ENCODE measurements around the gene DNASE2. TPM values are rescaled to one million over a fixed set of nuclear protein-coding genes. Genes with fewer than 3 reads are reported as not detected.

DNASE2 gene
- total and polyA plus RNA-seq, 7 donors = 5.5 to 23.0 (median 9.7) TPM

GRCh38 chr19:12843328-12843727 lies 37.9 kb downstream of the DNASE2 start:
- H3K4me1 ChIP-seq = peaks cover 12% of the 10 kb centered on the region
- intact Hi-C loops (cut with DNase I) = loop anchor here in 1 of 2 donors (5.0 kb wide), 1 partner anchor 36 kb away; the partner anchor contains the start of gene RNASEH2A
- no peaks in the 10 kb centered on the region for H3K36me3 ChIP-seq (ENCODE audit: insufficient read depth in 1 of 2, low read depth in 1 of 2)
- H3K4me3 ChIP-seq = no peak overlapping the region
- no peak for TF ChIP-seq CTCF (IDR thresholded peaks at IDR 0.05)
- no peaks in the 10 kb centered on the region for H3K9me3 ChIP-seq
- no peak overlapping the region for H3K27ac ChIP-seq
- H3K27me3 ChIP-seq (ENCODE audit: insufficient read depth in 3 of 3, low read length in 2 of 3) = peaks cover 0 to 62% (median 21%) of the 10 kb centered on the region in 3 donors
- no peak for ATAC-seq
- peak in 1 of 2 donors; percentile 51 for DNase-seq
- WGBS, 3 donors = 71 to 79% (median 75%) methylated on average over 11 of the region's 11 CpGs

DNA sequence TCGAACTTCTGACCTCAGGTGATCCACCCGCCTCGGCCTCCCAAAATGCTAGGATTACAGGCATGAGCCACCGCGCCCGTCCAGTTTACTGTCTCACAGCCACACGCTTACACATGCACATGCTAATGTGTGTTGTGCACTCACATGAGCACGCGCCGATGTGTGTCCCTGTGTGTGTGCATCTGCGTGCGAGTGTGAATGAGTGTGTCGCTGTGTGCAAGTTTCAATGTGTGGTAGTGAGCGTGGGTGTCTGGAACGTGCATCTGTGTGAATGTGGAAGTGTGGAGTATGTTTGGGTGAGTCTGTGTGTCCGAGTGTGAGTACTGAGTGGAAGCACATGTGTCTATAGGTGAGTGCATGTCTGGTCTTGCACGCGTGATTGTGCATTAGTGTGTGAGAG lies 38.7 kb downstream of the DNASE2 start:
- Histone ChIP-seq H3K4me3 (no peak overlapping the region), H3K4me1 (peaks cover 9% of the 10 kb centered on the region), H3K36me3 (ENCODE audit: insufficient read depth in 1 of 2, low read depth in 1 of 2) (no peaks in the 10 kb centered on the region), H3K9me3 (no peaks in the 10 kb centered on the region), H3K27ac (no peak overlapping the region), H3K27me3 (ENCODE audit: insufficient read depth in 3 of 3, low read length in 2 of 3) (peaks cover 0 to 69% (median 25%) of the 10 kb centered on the region in 3 donors)
- peak in 1 of 2 donors; percentile 23 for DNase-seq
- ATAC-seq = no peak
- TF ChIP-seq CTCF (IDR thresholded peaks at IDR 0.05) = no peak
- intact Hi-C loops (cut with DNase I) = loop anchor here in 1 of 2 donors (5.0 kb wide), 1 partner anchor 35 kb away; the partner anchor contains the start of gene RNASEH2A
- WGBS, 3 donors = 88 to 92% (median 89%) methylated on average over 18 of the region's 18 CpGs

DNA sequence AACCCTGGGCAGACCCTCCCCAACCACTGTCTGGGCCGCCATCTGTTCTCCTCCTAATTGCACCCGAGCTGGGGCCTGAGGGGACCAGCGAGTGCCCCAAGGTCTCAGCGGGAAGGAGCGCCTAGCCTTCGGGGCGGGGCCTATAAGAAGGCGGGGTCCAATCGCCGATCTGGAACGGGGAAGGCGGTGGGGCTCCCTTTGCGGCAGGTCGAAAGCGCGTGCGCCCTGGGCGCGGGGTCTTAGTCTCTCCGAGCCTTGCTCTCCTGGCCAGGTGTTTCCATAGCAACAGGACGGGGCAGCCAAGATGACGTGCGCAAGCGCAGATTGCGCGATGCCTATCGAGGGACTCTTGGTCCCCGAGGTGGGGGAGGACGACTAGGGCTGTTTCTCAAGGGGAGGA lies 40.2 kb downstream of the DNASE2 start:
- intact Hi-C loops (cut with DNase I) = loop anchor here in 1 of 2 donors (5.0 kb wide), 1 partner anchor 34 kb away; the partner anchor contains the start of gene RNASEH2A
- H3K9me3 ChIP-seq = no peaks in the 10 kb centered on the region
- DNase-seq (peak in 1 of 2 donors; percentile 53), ATAC-seq (no peak)
- H3K27ac ChIP-seq = no peak overlapping the region
- no peaks in the 10 kb centered on the region for H3K36me3 ChIP-seq (ENCODE audit: insufficient read depth in 1 of 2, low read depth in 1 of 2)
- peak overlapping the region; percentile 42 for H3K4me3 ChIP-seq
- H3K27me3 ChIP-seq (ENCODE audit: insufficient read depth in 3 of 3, low read length in 2 of 3) = peaks cover 0 to 81% (median 33%) of the 10 kb centered on the region in 3 donors
- WGBS, 3 donors = 0 to 3% (median 1%) methylated on average over 29 of the region's 29 CpGs
- peaks cover 6% of the 10 kb centered on the region for H3K4me1 ChIP-seq
- TF ChIP-seq CTCF (IDR thresholded peaks at IDR 0.05) = no peak

DNA sequence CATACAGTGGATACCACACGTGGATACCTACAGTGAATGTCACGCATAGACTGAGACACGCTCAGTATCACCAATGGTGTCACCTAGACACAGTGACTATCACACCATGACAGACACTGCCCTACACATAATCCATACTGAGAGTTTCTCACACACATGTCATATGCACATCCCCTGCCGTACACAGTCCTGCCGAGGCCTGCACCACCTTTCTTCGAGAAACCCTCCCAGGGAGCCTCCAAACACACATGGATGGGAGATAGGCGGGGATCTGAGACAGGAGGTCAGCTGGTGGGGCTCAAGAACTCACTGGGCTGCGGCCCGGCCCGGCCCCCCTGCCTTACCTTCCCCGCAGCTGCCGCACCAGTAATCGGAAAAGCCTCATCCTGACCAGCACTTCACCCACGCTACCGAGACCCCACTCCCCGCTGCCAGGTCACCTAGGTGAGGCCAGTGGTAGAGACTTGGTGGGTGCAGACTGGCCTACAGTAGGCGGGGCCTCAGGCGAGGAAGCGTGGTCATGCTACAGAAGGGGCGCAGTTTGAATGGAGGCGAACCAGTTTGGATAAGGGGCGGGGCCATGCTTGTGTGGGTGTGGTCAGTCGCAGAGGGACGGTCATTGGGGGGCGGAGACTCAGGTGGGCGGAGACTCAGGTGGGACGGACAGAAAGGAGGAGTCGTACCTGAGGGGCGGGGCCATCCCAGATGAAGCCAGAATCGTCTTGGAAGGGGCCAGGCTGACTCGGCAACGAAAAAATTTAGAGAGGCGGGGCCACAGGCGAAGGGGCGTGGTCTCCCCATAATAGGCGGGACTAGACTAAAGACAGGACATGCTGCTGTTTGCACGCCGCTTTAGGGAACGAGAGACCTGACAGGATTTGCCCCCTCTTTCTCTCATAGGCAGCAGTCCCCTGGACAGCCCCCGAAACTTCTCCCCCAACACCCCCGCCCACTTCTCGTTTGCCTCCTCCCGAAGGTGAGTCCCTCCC lies 40.9 kb downstream of the DNASE2 start:
- ATAC-seq (peak; percentile 70 to 75 (median 72)), DNase-seq (peak; percentile 51 to 73)
- Histone ChIP-seq H3K4me1 (peaks cover 6% of the 10 kb centered on the region), H3K4me3 (peak overlapping the region; percentile 42), H3K9me3 (no peaks in the 10 kb centered on the region), H3K36me3 (ENCODE audit: insufficient read depth in 1 of 2, low read depth in 1 of 2) (no peaks in the 10 kb centered on the region), H3K27ac (no peak overlapping the region), H3K27me3 (ENCODE audit: insufficient read depth in 3 of 3, low read length in 2 of 3) (peaks cover 0 to 88% (median 37%) of the 10 kb centered on the region in 3 donors)
- intact Hi-C loops (cut with DNase I) = loop anchor here in 1 of 2 donors (5.0 kb wide), 1 partner anchor 33 kb away; the partner anchor contains the start of gene RNASEH2A
- WGBS, 3 donors = 19 to 21% (median 20%) methylated on average over 43 of the region's 43 CpGs
- TF ChIP-seq CTCF (IDR thresholded peaks at IDR 0.05) = no peak
